Measurements from ENCODE around the gene FBXO41.
A peak's percentile ranks its signal among the peaks of the same experiment; 100 is the strongest.

FBXO41 gene

GRCh38 chr2:73233154-73233931, 50.9 kb downstream of the FBXO41 start, which contains the start of gene PRADC1 (continued):
- no peak for TF ChIP-seq ZNF518A (tag by site-specific recombination; conservative IDR thresholded peaks at IDR 0.05; ENCODE audit: low read depth)
- TF ChIP-seq ZNF530 (tag by site-specific recombination; IDR thresholded peaks at IDR 0.05; ENCODE audit: low read depth), result no peak
- 0 out of 2 replicates have a peak, but pooled peaks have one; percentile 56 for TF ChIP-seq INSM2 (tag by site-specific recombination; IDR thresholded peaks at IDR 0.05)
- TF ChIP-seq YY1 (tag by site-specific recombination; IDR thresholded peaks at IDR 0.05), result no peak
- no peak for TF ChIP-seq ZNF157 (tag by site-specific recombination; IDR thresholded peaks at IDR 0.05)
- peak; percentile 80 for TF ChIP-seq GLIS1 (tag by site-specific recombination; IDR thresholded peaks at IDR 0.05)
- TF ChIP-seq ZNF26 (tag by site-specific recombination; IDR thresholded peaks at IDR 0.05), result no peak
- peak; percentile 47; the same call in 1 of the 2 replicates for TF ChIP-seq ZNF2 (tag by site-specific recombination; IDR thresholded peaks at IDR 0.05)
- TF ChIP-seq ZNF747 (tag by site-specific recombination; IDR thresholded peaks at IDR 0.05), result no peak
- no peak for TF ChIP-seq SALL2 (tag by site-specific recombination; IDR thresholded peaks at IDR 0.05; ENCODE audit: borderline replicate concordance)
- TF ChIP-seq ZNF366 (tag by site-specific recombination; conservative IDR thresholded peaks at IDR 0.05), result peak; percentile 28; the same call in 1 of the 2 replicates
- TF ChIP-seq ZNF138 (tag by site-specific recombination; IDR thresholded peaks at IDR 0.05; ENCODE audit: borderline replicate concordance), result no peak
- TF ChIP-seq GFI1B (tag by site-specific recombination; IDR thresholded peaks at IDR 0.05), result no peak
- no peak for TF ChIP-seq ZNF350 (tag by site-specific recombination; IDR thresholded peaks at IDR 0.05)
- TF ChIP-seq GLI4 (tag by site-specific recombination; IDR thresholded peaks at IDR 0.05), result no peak
- no peak for TF ChIP-seq ZNF514 (tag by site-specific recombination; IDR thresholded peaks at IDR 0.05)
- no peak for TF ChIP-seq ZNF704 (tag by site-specific recombination; IDR thresholded peaks at IDR 0.05)
- no peak for TF ChIP-seq ZNF624 (tag by site-specific recombination; IDR thresholded peaks at IDR 0.05)
- no peak for TF ChIP-seq TRIM28 (IDR thresholded peaks at IDR 0.05; ENCODE audit: borderline replicate concordance, low read length)
- no peak for TF ChIP-seq ZBTB1 (tag by site-specific recombination; IDR thresholded peaks at IDR 0.05)
- no peak for TF ChIP-seq ZSCAN16 (tag by site-specific recombination; IDR thresholded peaks at IDR 0.05)
- no peak for TF ChIP-seq ZSCAN4 (tag by site-specific recombination; IDR thresholded peaks at IDR 0.05)
- no peak for TF ChIP-seq ZNF426 (tag by site-specific recombination; IDR thresholded peaks at IDR 0.05)
- TF ChIP-seq ZNF416 (tag by site-specific recombination; IDR thresholded peaks at IDR 0.05), result no peak
- TF ChIP-seq SCRT1 (tag by site-specific recombination; IDR thresholded peaks at IDR 0.05; ENCODE audit: borderline replicate concordance), result no peak
- peak; percentile 65 for TF ChIP-seq SP7 (tag by site-specific recombination; IDR thresholded peaks at IDR 0.05)
- no peak for TF ChIP-seq ZNF174 (tag by site-specific recombination; IDR thresholded peaks at IDR 0.05)
- TF ChIP-seq ZNF23 (tag by site-specific recombination; IDR thresholded peaks at IDR 0.05; ENCODE audit: borderline replicate concordance), result no peak
- TF ChIP-seq ZNF664 (tag by site-specific recombination; IDR thresholded peaks at IDR 0.05), result no peak; the same call in 1 of the 2 replicates
- TF ChIP-seq YY2 (tag by site-specific recombination; IDR thresholded peaks at IDR 0.05), result 0 out of 2 replicates have a peak, but pooled peaks have one; percentile 13

Data from HEK293 (cell line).